ENCODE data around the gene CNKSR2. TPM values are rescaled to one million over a fixed set of nuclear protein-coding genes. Genes with fewer than 3 reads are reported as not detected.
"Not testable (repeated sequence)": the region's sequence is repeated elsewhere in the genome, so short reads cannot be mapped to it uniquely, and the experiment has no call there.

CNKSR2 gene
- polyA plus RNA-seq, 4 donors: under 0.01 to 0.27 (median 0.25) TPM; not detected in 1

DNA sequence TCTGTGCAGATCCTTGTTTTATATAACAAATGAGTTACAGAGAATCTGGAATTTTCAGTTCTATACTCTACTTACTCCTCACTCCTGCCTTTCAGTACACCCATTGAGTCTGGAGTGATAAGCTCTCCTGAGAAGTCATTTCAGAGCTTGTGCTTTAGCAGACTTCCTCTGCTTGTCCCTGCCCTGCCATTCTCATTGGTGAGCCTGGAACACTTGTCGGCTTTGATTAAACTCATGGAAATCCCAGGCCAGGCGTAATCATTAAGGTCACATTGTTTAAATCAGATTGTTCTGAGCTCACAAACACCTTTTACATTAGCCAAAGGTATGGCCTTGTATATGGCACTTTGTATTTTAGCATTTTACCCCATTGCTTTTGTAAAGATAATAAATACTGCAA is 102.7 kb downstream of the CNKSR2 start:
- 40 to 67% (median 65%) methylated on average over 2 of the region's 2 CpGs for WGBS, 3 donors
- no peak for FAIRE-seq

GRCh38 chrX:21479695-21480270 is 105.6 kb downstream of the CNKSR2 start:
- H3K27ac ChIP-seq (ENCODE audit: low read depth in 1 of 3, low read length in 2 of 3): no peak overlapping the region
- H3K4me1 ChIP-seq (ENCODE audit: control insufficient read depth in 3 of 3, insufficient read depth in 2 of 3, low read depth in 1 of 3, low read length in 2 of 3): no peaks in the 10 kb centered on the region
- 14 to 19% (median 18%) methylated on average over 2 of the region's 2 CpGs for WGBS, 3 donors
- peak; percentile 35 to 55 for DNase-seq
- no peaks in the 10 kb centered on the region for H3K9me3 ChIP-seq (ENCODE audit: control insufficient read depth in 2 of 2, insufficient read depth in 1 of 2, low read depth in 1 of 2, low read length in 1 of 2)
- no peaks in the 10 kb centered on the region for H3K27me3 ChIP-seq (ENCODE audit: control insufficient read depth in 3 of 3, insufficient read depth in 3 of 3, low read length in 3 of 3)
- H3K36me3 ChIP-seq (ENCODE audit: control insufficient read depth in 3 of 3, insufficient read depth in 2 of 3, low read depth in 1 of 3, low read length in 3 of 3): no peaks in the 10 kb centered on the region
- FAIRE-seq: no peak
- no peak overlapping the region for H3K4me3 ChIP-seq (ENCODE audit: low read depth in 1 of 3, low read length in 3 of 3)

More for the DNA sequence above, 102.7 kb downstream of the CNKSR2 start:
- Histone ChIP-seq H3K4me1 (ENCODE audit: control insufficient read depth in 3 of 3, insufficient read depth in 2 of 3, low read depth in 1 of 3, low read length in 2 of 3) (no peaks in the 10 kb centered on the region), H3K27ac (ENCODE audit: low read depth in 1 of 3, low read length in 2 of 3) (no peak overlapping the region), H3K4me3 (ENCODE audit: low read depth in 1 of 3, low read length in 3 of 3) (no peak overlapping the region), H3K36me3 (ENCODE audit: control insufficient read depth in 3 of 3, insufficient read depth in 2 of 3, low read depth in 1 of 3, low read length in 3 of 3) (no peaks in the 10 kb centered on the region), H3K27me3 (ENCODE audit: control insufficient read depth in 3 of 3, insufficient read depth in 3 of 3, low read length in 3 of 3) (no peaks in the 10 kb centered on the region), H3K9me3 (ENCODE audit: control insufficient read depth in 2 of 2, insufficient read depth in 1 of 2, low read depth in 1 of 2, low read length in 1 of 2) (no peaks in the 10 kb centered on the region)
- no peak for DNase-seq

DNA sequence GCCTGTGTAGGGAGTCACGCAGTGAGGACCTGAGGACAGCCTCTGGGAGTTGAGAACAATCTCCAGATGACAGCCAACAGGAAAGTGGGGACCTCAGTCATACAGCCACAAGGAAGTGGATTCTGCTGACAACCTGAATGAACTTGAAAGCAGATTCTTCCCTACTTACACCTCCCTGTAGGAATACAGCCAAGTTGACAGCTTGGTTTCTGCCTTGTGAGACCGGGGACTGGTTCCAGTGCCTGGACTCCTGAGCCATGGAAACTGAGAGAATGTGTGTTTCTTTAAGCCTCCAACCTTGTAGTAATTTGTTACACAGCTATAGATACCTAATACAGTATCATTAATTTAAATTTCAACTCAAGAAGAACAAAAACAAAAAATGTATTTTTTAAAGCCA is 107.5 kb downstream of the CNKSR2 start:
- DNase-seq (no peak), FAIRE-seq (no peak)
- H3K4me1 ChIP-seq (ENCODE audit: control insufficient read depth in 3 of 3, insufficient read depth in 2 of 3, low read depth in 1 of 3, low read length in 2 of 3): no peaks in the 10 kb centered on the region
- H3K4me3 ChIP-seq (ENCODE audit: low read depth in 1 of 3, low read length in 3 of 3): no peak overlapping the region
- no peaks in the 10 kb centered on the region for H3K9me3 ChIP-seq (ENCODE audit: control insufficient read depth in 2 of 2, insufficient read depth in 1 of 2, low read depth in 1 of 2, low read length in 1 of 2)
- H3K36me3 ChIP-seq (ENCODE audit: control insufficient read depth in 3 of 3, insufficient read depth in 2 of 3, low read depth in 1 of 3, low read length in 3 of 3): no peaks in the 10 kb centered on the region
- WGBS, 3 donors: 83 to 91% (median 86%) methylated on average over 2 of the region's 2 CpGs
- H3K27ac ChIP-seq (ENCODE audit: low read depth in 1 of 3, low read length in 2 of 3): no peak overlapping the region
- no peaks in the 10 kb centered on the region for H3K27me3 ChIP-seq (ENCODE audit: control insufficient read depth in 3 of 3, insufficient read depth in 3 of 3, low read length in 3 of 3)

- not testable (repeated sequence) for H3K36me3 ChIP-seq (ENCODE audit: control insufficient read depth in 3 of 3, insufficient read depth in 2 of 3, low read depth in 1 of 3, low read length in 3 of 3); H3K27ac ChIP-seq (ENCODE audit: low read depth in 1 of 3, low read length in 2 of 3); FAIRE-seq; H3K4me3 ChIP-seq (ENCODE audit: low read depth in 1 of 3, low read length in 3 of 3); H3K27me3 ChIP-seq (ENCODE audit: control insufficient read depth in 3 of 3, insufficient read depth in 3 of 3, low read length in 3 of 3); DNase-seq; H3K9me3 ChIP-seq (ENCODE audit: control insufficient read depth in 2 of 2, insufficient read depth in 1 of 2, low read depth in 1 of 2, low read length in 1 of 2); H3K4me1 ChIP-seq (ENCODE audit: control insufficient read depth in 3 of 3, insufficient read depth in 2 of 3, low read depth in 1 of 3, low read length in 2 of 3)
- 82 to 91% (median 85%) methylated on average over 7 of the region's 7 CpGs for WGBS, 3 donors
Observed at GRCh38 chrX:21484051-21484450, 109.8 kb downstream of the CNKSR2 start.

- FAIRE-seq (no peak), DNase-seq (peak in 1 of 2 donors; percentile 0)
- H3K27ac ChIP-seq (ENCODE audit: low read depth in 1 of 3, low read length in 2 of 3): no peak overlapping the region
- WGBS, 3 donors: 23 to 40% (median 28%) methylated on average over 1 of the region's 1 CpG
- no peaks in the 10 kb centered on the region for H3K4me1 ChIP-seq (ENCODE audit: control insufficient read depth in 3 of 3, insufficient read depth in 2 of 3, low read depth in 1 of 3, low read length in 2 of 3)
- no peaks in the 10 kb centered on the region for H3K36me3 ChIP-seq (ENCODE audit: control insufficient read depth in 3 of 3, insufficient read depth in 2 of 3, low read depth in 1 of 3, low read length in 3 of 3)
- H3K9me3 ChIP-seq (ENCODE audit: control insufficient read depth in 2 of 2, insufficient read depth in 1 of 2, low read depth in 1 of 2, low read length in 1 of 2): no peaks in the 10 kb centered on the region
- H3K27me3 ChIP-seq (ENCODE audit: control insufficient read depth in 3 of 3, insufficient read depth in 3 of 3, low read length in 3 of 3): no peaks in the 10 kb centered on the region
- H3K4me3 ChIP-seq (ENCODE audit: low read depth in 1 of 3, low read length in 3 of 3): no peak overlapping the region
Observed at GRCh38 chrX:21487832-21488231, 113.6 kb downstream of the CNKSR2 start.

DNA sequence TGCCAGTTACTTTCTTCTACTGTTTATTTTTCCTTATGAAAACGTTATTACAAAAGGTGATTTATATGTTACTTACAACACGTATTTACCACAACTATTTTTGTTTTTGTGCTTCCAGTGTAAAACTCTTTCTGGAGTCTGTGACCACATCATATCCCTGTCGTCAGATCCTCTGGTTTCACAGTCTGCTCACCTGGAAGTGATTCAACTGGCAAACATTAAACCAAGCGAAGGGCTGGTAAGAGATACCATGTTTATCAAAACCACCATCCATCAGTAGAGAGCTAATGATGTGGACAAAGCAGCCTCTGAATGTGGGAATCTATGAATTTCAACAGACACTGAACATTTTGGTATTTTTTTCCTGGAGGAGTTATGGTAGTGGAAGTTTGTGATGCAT is 116.1 kb downstream of the CNKSR2 start:
- no peaks in the 10 kb centered on the region for H3K4me1 ChIP-seq (ENCODE audit: control insufficient read depth in 3 of 3, insufficient read depth in 2 of 3, low read depth in 1 of 3, low read length in 2 of 3)
- H3K27me3 ChIP-seq (ENCODE audit: control insufficient read depth in 3 of 3, insufficient read depth in 3 of 3, low read length in 3 of 3): no peaks in the 10 kb centered on the region
- FAIRE-seq (no peak), DNase-seq (no peak)
- H3K9me3 ChIP-seq (ENCODE audit: control insufficient read depth in 2 of 2, insufficient read depth in 1 of 2, low read depth in 1 of 2, low read length in 1 of 2): no peaks in the 10 kb centered on the region
- 52 to 71% (median 55%) methylated on average over 4 of the region's 4 CpGs for WGBS, 3 donors
- H3K36me3 ChIP-seq (ENCODE audit: control insufficient read depth in 3 of 3, insufficient read depth in 2 of 3, low read depth in 1 of 3, low read length in 3 of 3): no peaks in the 10 kb centered on the region
- H3K27ac ChIP-seq (ENCODE audit: low read depth in 1 of 3, low read length in 2 of 3): no peak overlapping the region
- H3K4me3 ChIP-seq (ENCODE audit: low read depth in 1 of 3, low read length in 3 of 3): no peak overlapping the region

DNA sequence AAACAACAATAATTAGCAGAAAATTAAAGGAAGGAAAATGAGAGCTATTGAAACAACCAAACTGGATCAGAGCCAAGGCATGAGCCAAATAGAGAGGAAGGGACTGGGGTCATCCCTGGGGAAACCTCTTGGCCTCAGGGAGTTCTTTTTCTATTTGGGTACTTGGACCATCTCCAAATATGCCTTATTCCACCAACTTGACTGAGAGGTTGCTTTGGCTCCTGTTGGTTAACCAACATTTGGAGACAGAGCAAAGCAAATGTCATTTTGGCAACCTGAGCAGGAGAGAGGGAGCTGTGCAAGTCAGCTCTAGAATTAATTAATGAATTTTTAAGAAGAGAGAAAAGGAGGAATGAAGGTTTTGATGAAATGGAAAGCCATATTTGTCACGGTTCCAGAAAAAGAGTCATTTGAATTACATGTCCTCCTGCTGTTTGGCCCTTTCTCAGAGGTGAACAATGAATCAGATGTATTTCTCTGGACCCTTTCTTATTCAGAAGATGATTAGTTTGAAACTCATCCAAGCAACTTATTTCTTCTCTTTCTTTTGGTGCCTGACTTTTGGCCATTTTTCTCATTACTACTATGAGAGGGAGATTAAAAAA is 119.1 kb downstream of the CNKSR2 start:
- Histone ChIP-seq H3K4me1 (ENCODE audit: control insufficient read depth in 3 of 3, insufficient read depth in 2 of 3, low read depth in 1 of 3, low read length in 2 of 3) (no peaks in the 10 kb centered on the region), H3K27me3 (ENCODE audit: control insufficient read depth in 3 of 3, insufficient read depth in 3 of 3, low read length in 3 of 3) (no peaks in the 10 kb centered on the region), H3K9me3 (ENCODE audit: control insufficient read depth in 2 of 2, insufficient read depth in 1 of 2, low read depth in 1 of 2, low read length in 1 of 2) (no peaks in the 10 kb centered on the region), H3K4me3 (ENCODE audit: low read depth in 1 of 3, low read length in 3 of 3) (no peak overlapping the region), H3K36me3 (ENCODE audit: control insufficient read depth in 3 of 3, insufficient read depth in 2 of 3, low read depth in 1 of 3, low read length in 3 of 3) (no peaks in the 10 kb centered on the region), H3K27ac (ENCODE audit: low read depth in 1 of 3, low read length in 2 of 3) (no peak overlapping the region)
- FAIRE-seq (no peak), DNase-seq (no peak)
- WGBS, 3 donors: 46 to 80% (median 72%) methylated on average over 1 of the region's 1 CpG

DNA sequence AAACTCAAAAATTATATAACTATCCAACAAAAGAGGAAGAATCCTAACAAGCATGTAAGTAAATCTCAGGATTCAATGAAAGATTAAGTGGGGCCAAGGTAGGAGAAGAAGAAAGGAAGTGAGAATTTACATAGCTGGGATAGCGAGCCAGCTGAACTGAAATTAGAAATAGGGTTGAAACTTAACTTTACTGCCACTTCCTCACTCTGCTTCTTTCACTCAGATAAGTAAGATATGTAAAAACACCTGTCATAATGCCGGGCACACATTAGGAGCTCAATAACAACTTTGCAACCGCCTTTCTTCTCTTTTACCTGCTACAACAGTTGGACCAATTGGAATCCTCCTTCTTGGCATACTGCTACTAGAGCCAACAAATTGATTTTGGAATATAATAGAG is 129.4 kb downstream of the CNKSR2 start:
- peak; percentile 39 for FAIRE-seq
- Histone ChIP-seq H3K27ac (ENCODE audit: low read depth in 1 of 3, low read length in 2 of 3) (no peak overlapping the region), H3K27me3 (ENCODE audit: control insufficient read depth in 3 of 3, insufficient read depth in 3 of 3, low read length in 3 of 3) (no peaks in the 10 kb centered on the region), H3K9me3 (ENCODE audit: control insufficient read depth in 2 of 2, insufficient read depth in 1 of 2, low read depth in 1 of 2, low read length in 1 of 2) (no peaks in the 10 kb centered on the region), H3K4me3 (ENCODE audit: low read depth in 1 of 3, low read length in 3 of 3) (no peak overlapping the region), H3K36me3 (ENCODE audit: control insufficient read depth in 3 of 3, insufficient read depth in 2 of 3, low read depth in 1 of 3, low read length in 3 of 3) (no peaks in the 10 kb centered on the region), H3K4me1 (ENCODE audit: control insufficient read depth in 3 of 3, insufficient read depth in 2 of 3, low read depth in 1 of 3, low read length in 2 of 3) (no peaks in the 10 kb centered on the region)
- 59 to 80% (median 64%) methylated on average over 3 of the region's 3 CpGs for WGBS, 3 donors
- no peak for DNase-seq

GRCh38 chrX:21509912-21510311 is 135.7 kb downstream of the CNKSR2 start:
- DNase-seq (no peak), FAIRE-seq (no peak)
- H3K36me3 ChIP-seq (ENCODE audit: control insufficient read depth in 3 of 3, insufficient read depth in 2 of 3, low read depth in 1 of 3, low read length in 3 of 3): no peaks in the 10 kb centered on the region
- no peaks in the 10 kb centered on the region for H3K9me3 ChIP-seq (ENCODE audit: control insufficient read depth in 2 of 2, insufficient read depth in 1 of 2, low read depth in 1 of 2, low read length in 1 of 2)
- H3K4me1 ChIP-seq (ENCODE audit: control insufficient read depth in 3 of 3, insufficient read depth in 2 of 3, low read depth in 1 of 3, low read length in 2 of 3): no peaks in the 10 kb centered on the region
- no peak overlapping the region for H3K27ac ChIP-seq (ENCODE audit: low read depth in 1 of 3, low read length in 2 of 3)
- H3K4me3 ChIP-seq (ENCODE audit: low read depth in 1 of 3, low read length in 3 of 3): no peak overlapping the region
- H3K27me3 ChIP-seq (ENCODE audit: control insufficient read depth in 3 of 3, insufficient read depth in 3 of 3, low read length in 3 of 3): no peaks in the 10 kb centered on the region
